NCI-H345 treated with DMSO at 0.1 percent for 48 hours (cell line): Measurements from ENCODE around the gene GRXCR1.

Experiments
- DNase-seq: peaks from one replicate; lab custom pipeline; 2025; ENCODE audit not compliant: unreplicated experiment; lab: John Stamatoyannopoulos, UW

Gene GRXCR1

GRCh38 chr4:42892413-42892812 lies at the start of gene GRXCR1:
TSS of gene GRXCR1 (plus strand) at chr4:42892713. CDS start at chr4:42893267, 554 bp downstream.
- no peak for DNase-seq

- no peak for DNase-seq
These were observed 48.8 kb upstream of the GRXCR1 start for GRCh38 chr4:42843694-42844093.

DNA sequence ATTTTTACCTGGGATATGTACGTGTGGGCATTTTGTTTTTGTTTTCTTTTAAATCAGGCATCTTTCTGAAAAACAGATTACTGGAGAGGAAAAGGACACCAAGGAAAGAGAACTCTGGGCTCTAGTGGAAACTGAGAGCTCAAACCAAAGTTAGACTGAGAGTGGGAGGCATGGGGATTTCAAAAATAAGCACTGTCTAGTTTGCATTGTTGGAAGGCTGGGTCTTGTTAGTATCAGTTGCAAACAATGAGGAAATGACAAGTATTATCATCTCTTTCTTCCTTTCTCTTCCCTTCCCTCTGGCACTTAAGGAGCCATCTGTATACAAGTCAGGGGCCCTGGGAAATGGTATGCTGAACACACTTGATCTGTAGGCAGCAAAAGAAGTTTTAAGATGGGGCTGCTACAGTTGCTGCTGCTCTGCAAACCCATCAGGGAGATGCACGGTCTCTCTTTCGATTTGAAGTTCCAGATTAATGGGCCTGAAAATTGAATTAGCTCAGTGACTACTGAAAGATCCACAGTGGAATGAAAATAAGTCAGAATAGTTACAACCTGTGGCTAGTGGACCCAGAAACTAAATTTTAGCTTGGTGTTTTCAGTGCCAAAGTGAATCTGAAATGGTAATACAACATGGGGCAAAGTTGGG lies 48.0 kb upstream of the GRXCR1 start:
- DNase-seq, result no peak

DNA sequence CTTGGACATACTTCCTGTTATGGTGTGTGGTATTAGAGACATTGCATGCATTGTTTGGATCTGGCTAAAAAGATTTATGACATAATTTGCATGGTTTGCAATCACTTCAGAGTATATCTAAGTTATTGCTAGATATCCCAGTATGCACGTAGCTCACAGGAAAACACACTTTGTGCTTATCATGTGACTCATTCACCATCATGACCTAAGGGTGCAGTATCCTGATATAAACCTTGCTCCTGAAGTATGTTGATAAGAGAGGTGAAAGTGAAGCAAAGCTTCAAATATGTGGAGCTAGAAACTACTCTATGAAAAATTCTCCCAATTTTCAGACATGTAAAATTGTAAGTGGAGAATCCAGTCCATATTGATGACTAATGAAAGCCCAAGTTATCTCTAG lies 46.9 kb upstream of the GRXCR1 start:
- no peak for DNase-seq

- DNase-seq, result no peak
These were observed 36.7 kb upstream of the GRXCR1 start for GRCh38 chr4:42855779-42856178.

- DNase-seq, result peak; percentile 33
These were observed 26.8 kb upstream of the GRXCR1 start for GRCh38 chr4:42865572-42866189.

- DNase-seq, result no peak
These were observed 21.3 kb upstream of the GRXCR1 start for GRCh38 chr4:42871261-42871660.

DNA sequence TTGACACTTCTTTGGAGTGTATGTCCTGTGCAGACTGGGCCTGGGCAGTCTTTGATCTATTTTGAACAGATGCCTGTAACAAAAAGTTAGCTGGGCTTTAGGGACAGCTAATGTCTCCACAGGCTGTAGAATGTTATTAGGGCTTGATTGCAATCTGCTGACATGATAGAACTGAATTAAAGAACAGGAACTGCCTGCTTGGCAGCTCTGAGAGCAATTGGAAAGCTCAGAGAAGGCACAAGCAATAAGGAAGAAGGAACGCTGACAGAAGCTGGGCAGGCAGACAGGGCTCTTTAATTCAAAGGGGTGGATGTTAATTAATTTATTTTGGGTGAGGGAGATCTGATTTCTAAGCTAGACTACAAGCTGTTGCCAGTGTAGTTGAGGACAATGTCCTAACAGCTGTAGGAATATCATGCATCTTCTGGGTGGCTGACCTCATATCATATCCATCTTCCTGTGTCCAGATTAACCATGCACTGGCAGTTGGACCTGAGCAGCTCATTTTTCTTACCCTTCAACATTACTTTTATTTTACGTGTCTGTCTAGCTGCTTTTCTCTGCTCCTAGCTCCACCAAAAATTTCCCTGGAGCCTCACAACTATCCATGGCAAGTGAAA lies 20.7 kb upstream of the GRXCR1 start:
- DNase-seq, result no peak

DNA sequence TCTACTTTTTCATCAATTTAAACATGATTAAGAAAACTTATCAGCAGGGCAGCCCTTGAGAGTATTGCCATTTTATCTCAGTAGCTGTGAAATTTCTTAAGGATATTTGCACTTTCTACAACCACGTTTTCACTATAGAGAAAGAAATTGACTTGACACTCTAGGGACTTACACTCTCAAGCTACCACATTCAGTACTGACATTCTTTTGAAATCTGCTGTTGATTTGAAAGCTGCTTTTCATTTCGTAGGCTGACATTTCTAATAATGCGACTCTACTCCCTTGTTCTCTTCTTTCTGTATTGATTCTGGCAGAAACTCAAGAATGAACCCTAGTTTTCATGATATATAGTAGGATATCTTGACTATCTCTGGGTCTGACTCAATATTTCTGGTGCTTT lies 13.7 kb upstream of the GRXCR1 start:
- no peak for DNase-seq

- DNase-seq, result no peak
These were observed 11.3 kb upstream of the GRXCR1 start for GRCh38 chr4:42881253-42881652.

DNA sequence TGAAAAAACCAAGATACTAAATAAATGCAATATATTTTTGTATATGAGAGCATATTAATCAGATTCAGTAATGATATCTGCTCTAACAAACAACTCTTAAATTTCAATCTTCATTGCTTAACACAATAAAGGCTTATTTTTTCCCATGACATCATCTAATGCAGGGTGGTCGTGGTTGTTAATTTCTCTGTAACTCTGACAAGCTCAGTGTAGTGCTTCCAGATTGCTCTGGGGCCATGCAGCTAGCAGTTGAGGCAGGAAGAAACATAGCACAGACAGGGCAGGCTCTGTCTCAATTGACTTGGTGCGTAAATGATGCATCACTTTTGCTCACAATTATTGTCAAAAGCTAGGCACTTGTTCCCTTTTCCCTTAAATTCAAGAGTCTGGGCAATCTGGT lies 869 bp upstream of the GRXCR1 start:
- no peak for DNase-seq

DNA sequence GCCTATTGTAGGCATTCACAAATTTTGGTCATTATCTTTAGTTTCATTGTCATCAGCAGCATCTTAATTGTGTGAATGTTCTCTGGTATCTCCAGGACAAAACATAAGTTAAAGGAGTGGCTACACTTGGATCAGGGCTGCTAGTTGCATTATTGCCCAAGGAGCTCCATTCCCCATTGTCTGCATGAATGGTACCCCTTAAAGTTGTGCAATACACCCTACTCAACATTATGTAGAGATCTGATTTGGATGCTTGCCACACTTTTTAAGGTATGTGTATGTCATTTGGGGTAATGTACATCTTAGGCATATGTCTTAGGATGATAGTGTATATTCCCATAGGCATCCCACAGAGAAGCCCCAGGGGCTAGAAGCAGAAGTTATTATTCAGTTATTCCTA lies 2.9 kb downstream of the GRXCR1 start:
- DNase-seq, result no peak

GRCh38 chr4:42904986-42905385 lies 12.5 kb downstream of the GRXCR1 start:
- DNase-seq, result no peak

DNA sequence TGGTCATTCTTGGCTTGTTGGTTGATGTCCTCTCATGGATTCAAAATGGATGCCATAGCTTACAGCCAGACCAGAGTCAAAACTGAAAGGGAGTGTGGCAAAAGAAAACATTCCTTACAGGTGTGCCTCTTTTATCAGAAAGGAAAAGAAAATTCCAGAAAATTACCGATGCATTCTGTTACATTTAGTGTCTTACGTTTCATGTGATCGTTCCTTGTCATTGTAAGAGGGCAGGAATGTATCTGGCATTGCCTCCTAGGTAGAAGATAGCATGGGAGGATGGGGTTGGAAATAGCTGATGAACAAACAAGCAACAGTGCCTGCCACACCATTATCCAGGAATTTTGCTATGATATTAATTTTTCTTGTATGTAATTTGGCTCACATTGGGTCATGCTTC lies 13.1 kb downstream of the GRXCR1 start:
- DNase-seq, result no peak

DNA sequence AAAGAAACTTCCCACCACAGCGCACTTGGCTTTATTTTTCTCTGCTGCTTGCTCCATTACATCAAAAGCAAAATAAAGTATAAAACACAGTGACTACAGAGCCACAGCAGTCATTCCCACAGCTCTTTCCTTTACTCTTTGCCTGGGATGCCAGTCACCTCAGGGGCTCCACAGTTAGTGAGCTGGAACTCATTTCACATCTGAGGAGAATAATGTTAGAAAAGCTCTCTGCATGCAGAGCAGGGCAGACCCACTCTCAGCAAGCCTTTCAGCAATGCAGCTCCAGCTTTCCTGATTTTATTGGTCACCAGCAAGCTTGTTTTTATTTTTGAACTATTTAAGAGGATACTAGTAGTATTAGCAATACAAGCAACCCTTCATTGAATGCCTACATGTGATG lies 13.8 kb downstream of the GRXCR1 start:
- no peak for DNase-seq

GRCh38 chr4:42906891-42907759 lies 14.6 kb downstream of the GRXCR1 start:
- DNase-seq, result no peak

- no peak for DNase-seq
These were observed 17.9 kb downstream of the GRXCR1 start for GRCh38 chr4:42910459-42910858.

GRCh38 chr4:42914937-42915336 lies 22.4 kb downstream of the GRXCR1 start:
- DNase-seq, result no peak

- no peak for DNase-seq
These were observed 23.0 kb downstream of the GRXCR1 start for GRCh38 chr4:42915484-42915883.

DNA sequence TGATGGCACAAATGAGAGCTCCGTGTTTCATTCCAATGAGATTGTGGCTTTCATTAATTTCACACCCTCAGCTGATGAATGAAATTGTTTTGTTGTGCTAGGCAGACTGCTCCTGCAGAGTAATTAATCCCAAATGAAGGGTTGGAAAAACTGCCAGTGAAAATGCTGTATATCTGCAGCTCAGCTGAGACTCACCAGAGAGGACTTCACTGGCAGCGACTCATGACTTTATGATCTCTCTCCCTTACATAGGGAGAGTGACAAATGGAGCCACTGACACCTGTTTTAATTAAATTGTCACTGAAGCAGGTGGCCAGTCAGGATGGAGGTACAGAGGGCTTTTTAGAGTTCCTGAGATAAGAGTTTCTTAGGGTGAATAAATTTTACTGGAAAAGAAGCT lies 24.8 kb downstream of the GRXCR1 start:
- DNase-seq, result no peak

- no peak for DNase-seq
These were observed 30.9 kb downstream of the GRXCR1 start for GRCh38 chr4:42923431-42923830.

DNA sequence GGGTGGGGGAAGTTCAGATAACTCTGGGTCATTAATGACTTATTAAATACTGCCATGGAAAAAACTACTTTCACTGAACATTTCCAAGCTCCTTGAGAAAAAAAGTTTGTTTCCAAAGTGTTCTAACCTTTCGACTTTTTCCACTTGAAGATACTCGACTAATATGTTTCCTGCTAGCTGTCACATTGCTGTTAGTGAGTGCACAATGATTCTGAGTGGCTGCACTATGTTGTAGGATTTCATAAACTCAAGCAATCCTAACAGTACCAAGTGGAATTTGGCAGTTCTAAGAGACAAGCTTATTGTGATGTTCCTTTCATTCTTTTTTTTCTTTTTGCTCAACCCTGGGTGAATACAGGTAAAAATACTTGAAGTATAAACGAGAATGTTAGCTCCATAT lies 33.4 kb downstream of the GRXCR1 start:
- DNase-seq, result no peak
